HG02973 (cell line): ENCODE data around the gene SENP1.
"Not testable (repeated sequence)": the region's sequence is repeated elsewhere in the genome, so short reads cannot be mapped to it uniquely, and the experiment has no call there.

Experiments
- ATAC-seq: cut with Tn5 transposase; IDR thresholded peaks from one replicate; pipeline ENCODE4 v1.9.1; 2021; ENCODE audit warnings: moderate library complexity; ENCODE audit not compliant: unreplicated experiment

Gene SENP1

DNA sequence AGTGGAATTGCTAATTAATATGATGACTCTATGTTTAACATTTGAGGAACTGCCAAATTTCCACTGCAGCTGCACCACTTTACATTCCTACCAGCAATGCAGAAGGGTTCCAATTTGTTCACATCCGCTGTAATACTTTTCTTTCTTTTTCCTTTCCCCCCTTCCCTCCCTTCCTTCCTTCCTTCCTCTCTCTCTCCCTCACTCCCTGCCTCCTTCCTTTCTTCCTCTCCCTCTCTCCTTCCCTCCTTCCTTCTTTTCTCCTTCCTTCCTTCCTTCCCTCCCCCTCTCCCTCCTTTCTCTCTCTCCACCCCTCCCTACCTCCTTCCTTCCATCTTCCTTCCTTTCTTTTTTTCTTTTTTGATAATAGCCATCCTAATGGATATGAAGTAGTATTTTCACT is 10.1 kb upstream of the SENP1 start:
- ATAC-seq, result no peak

DNA sequence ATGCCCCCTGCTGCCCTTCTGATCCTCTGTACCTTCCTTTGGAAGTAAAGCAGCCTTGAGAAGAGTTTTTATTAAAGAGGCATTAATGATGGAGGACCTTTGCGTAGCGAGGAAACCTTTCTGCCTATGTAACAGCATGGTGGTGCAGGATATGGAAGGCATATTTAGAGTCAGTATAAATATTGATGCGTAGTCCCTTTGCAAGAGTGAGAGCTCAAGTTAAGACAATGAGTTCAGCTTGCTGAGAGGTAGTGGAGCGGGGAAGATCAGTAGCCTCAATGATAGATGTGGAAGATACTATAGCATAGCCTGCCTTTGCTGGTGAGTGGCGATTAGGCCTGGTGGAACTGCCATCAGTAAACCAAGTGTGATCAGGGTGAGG is 5.4 kb upstream of the SENP1 start:
- not testable (repeated sequence) for ATAC-seq

DNA sequence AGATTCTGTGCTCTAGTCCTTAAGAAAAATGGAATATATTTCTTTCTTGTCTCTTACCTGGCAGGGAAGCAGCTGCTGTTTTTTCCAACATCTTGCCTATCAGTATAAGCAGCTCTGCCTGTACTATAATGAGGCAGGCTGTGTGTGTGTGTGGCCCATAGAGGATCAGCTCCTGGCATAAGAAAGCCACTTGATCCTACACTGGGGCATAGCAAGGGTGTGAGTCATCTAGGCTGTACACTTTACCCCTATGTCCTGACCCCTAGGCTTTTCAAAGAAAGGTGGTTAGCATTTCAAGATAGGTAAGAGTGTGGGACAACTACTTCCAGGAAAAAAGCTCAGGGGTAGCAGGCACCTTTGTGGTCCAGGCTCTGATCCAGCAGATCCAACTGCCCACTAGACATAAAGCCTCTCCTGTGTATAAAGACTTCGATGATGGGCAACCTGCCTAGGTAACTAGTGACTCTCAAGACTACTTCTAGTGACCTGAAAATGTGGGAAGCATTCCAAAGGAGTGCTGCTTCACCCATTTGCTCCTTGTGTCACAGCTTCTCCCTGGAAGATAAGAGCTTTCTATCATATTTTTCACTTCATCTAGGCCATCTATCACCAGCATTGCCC is 4.9 kb upstream of the SENP1 start:
- no peak for ATAC-seq

DNA sequence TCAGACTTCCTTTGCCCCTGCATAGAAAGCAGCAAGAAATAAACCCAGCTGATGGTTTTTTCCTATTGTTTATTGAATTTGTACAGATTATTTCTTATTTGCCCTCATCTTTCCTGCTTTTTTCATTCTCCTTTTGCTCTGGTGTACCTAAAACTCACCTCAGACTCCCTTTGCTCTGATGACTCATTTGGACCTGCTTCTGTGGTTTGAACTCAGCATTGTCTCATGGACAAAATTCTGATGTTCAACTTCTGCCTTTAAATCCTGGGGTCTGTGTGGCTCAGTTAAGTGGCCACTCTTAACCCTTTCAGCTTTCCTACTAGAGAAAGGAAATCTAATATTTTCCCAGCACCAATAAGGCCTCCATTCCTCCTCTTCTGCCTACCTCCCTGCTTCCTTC is 3.5 kb upstream of the SENP1 start:
- ATAC-seq, result no peak

DNA sequence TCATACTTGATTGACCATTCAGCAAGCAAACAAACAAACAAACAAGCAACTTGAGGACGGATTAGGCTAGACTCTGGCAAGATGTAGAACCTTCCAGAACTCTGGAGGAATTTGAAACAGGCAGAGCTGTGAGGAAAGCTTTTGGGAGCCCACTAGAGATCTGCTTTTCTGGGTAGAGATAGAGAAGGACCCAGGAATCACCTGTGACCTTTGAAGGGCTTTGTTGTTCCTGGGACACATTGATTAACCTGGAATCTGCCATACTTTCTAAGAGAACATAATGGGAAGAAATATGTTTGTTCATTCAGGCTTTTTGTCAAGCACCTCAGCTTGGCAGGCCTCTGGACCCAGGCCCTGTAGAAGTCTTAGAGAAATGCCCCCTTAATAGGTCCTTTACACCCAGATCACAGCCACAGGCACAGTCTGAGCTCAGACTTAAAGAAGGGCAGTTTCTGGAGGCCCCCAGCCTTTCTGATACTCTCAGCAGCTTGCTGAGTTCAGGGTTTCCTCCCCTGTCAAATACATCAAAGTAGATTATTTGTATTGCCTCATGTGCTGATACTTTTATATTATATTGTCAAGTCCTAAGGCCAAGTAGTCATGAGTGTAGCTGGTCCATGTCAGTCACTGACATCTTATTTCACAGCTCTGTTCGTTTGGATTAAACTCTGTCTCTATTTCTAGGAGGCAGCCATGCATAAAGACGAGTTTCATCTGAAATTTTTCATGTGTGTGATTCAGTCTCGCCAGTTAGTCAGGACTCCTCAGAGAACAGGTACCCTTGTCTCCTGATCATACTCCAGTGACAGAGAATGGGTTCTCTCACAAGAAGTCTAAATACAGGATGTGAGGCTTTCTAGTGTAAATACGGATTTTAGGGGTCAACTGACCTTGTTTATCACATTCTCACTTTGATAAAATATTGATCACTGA is 1.1 kb upstream of the SENP1 start:
- peak; percentile 1 for ATAC-seq

DNA sequence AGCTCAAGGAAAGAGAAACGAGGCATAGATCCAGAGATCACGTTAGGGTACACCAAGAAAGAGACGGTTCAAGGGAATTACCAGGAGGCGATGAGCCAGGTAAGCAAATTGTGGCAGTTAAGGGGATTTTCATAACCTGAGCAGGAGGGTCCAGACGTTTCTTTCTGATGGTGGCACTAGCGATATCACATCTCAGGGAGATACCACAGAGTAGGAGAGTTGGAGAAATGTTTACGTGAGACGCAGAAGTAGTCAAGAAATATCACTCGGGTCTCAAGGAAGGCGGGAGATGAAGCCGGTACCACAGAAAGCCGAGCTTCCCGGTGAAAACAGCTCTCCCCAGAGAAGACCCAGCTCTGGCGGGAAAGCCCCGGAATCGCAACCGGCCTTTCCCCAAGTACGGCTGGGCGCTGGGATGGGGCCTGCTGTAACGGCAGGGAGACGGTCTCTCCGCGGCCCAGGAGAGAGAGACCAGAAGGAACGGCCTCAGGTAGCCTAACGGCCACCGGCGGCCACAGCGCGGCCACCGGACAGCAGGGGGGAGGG is 485 bp downstream of the SENP1 start:
- ATAC-seq, result peak; percentile 30

DNA sequence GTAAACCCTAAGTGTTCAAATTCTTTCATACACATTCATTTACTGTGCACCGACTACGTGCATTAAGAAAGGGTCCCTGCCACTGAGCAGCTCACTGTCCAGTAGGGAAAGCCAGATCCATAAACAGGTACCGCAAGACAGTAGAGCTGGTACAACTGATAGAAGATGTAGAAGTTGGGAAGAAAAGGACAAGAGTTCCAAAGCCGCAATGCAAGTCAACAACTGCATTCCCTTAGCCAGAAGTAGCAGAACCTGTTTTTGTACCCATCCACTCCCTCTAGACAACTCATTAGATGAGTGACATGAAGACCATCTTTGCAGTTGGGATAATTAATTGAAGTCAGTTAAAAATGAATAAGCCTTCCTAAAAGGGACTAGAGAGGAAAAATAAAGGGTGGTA is 1.3 kb downstream of the SENP1 start:
- ATAC-seq, result no peak

DNA sequence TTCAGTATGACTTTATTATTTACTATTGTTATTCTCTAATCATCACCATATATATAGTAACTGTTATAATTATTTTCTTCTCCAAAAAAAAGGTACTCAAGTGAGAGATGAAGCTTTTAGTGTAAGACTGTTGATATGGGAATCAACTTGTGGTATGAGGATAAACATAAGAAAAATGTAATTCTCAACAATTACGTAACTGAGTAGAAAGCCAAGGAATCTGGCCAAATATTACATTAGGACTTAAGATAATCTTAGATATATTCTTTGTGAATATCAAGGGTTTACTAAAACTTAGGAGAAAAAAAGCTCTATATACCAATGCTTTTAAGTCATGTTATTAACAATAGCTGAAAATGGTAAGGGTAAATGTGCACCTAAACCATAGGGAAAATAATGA is 13.3 kb downstream of the SENP1 start:
- ATAC-seq, result no peak

DNA sequence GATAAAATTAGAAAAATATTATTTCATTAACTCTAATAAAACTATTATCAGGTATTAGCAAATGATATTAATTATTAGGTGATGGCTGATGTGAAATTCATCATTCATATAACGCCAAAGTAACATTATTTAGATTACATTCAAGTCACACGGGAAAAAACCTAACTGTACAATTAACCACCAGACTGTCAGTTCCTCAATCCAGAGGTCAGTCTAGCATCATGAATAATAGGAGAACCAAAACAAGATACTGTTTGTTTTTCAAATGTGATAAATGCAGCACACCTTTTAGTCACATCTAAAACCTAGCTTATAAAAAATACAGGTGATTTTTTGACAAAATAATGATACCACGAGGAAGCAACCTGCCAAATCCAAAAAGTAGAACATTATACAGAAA is 19.6 kb downstream of the SENP1 start:
- ATAC-seq, result no peak

DNA sequence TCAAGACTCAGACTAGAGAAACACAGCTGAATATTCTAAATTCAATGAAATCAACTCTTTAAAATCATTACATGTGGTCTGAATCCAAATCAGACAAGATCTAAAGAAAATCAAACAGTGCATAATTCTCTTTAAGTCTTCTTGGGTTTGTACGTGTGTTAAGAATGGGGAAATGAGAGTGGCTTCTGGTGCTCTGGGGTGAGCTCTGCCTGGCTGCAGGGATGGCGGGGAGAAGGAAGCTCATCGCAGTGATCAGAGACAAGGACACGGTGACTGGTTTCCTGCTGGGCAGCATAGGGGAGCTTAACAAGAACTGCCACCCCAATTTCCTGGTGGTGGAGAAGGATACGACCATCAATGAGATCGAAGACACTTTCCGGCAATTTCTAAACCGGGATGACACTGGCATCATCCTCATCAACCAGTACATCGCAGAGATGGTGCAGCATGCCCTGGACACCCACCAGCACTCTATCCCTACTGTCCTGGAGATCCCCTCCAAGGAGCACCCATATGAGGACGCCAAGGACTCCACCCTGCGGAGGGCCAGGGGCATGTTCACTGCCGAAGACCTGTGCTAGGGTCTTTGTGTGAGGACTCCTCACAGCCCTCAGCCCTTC is 20.9 kb downstream of the SENP1 start:
- no peak for ATAC-seq

DNA sequence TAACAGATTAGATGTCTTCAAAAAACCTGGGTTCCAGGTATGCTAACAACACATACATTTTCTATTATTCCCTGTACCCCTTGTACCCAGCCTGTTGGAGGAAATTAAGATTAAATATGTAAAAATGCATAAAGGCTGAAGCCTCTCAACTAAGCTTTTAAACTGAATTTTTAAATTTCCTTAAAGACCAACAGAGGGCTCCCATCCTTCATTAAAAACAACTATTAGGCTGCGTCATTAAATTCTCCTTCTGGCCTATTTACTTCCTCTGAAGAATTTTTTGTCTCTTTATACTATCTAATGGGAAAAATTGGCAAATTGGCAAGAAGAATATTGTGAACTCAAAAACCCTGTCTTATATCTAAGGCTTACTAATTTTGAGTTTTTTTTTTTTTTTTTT is 21.8 kb downstream of the SENP1 start:
- ATAC-seq, result no peak

DNA sequence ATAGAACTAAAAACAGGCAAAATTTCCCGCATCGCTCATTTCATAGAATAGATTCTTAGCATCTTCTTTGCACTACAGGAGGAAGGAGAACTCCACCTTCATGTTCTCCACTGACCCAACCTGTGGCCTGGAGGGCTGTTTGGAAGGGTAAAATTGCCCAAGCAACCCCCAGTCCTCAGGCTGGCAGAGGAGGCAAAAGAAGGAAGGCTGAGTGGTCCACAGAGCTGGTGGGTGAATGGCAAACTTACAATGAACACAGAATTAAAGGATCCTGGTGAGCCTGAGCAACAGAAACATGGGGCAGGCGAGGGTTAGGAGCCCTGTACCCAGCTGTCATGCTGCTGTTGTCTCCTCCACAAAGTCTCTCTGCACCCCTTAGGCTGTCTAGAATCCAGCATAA is 25.1 kb downstream of the SENP1 start:
- ATAC-seq, result no peak

DNA sequence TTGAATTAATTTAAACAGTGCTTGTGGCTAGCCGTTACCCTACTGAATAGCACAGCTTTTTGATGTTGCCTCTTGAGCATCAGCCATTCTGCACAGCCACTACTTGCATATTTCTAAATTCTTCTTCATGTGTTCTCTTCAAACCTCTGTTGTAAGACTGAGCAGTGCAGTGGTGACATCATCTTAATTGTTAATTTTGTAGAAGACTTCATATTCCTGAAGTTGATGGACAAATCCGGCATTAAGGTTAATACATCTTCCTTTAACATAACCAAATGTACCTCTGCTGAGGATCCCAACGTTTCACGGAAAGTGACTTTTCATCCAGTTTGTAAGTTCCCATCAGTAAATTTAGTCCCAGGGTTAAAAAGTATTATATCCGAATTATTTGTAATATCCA is 25.6 kb downstream of the SENP1 start:
- ATAC-seq, result no peak

DNA sequence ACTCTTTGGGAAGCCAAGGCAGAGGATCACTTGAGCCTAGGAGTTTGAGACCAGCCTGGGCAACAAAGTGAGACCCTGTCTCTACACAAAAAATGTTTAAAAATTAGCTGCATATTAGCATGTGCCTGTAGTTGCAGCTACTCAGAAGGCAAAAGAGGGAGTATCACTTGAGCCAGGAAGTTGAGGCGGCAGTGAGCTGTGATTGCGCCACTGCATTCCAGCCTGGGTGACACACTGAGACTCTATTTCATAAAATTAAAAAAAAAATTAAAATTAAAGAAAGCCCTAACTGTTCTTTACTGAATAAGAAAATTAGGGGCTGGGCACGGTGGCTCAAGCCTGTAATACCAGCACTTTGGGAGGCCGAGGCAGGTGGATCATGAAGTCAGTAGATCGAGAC is 27.0 kb downstream of the SENP1 start:
- no peak for ATAC-seq

DNA sequence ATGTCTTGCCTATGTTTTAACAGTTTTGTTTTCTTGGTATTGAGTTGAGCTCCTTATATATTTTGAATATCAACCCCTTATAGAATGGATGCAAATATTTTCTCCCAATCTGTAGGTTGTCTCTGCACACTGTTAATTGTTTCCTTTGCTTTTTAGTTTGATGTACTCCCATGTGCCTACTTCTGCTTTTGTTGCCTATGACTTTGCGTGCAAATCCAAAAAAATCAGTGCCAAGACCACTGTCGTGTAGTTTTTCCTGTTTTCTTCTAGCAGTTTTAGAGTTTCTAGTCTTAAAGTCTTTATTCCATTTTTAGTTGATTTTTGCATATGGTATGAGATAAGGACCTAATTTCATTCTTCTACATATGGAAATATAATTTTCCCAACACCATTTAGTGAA is 28.8 kb downstream of the SENP1 start:
- ATAC-seq, result no peak

DNA sequence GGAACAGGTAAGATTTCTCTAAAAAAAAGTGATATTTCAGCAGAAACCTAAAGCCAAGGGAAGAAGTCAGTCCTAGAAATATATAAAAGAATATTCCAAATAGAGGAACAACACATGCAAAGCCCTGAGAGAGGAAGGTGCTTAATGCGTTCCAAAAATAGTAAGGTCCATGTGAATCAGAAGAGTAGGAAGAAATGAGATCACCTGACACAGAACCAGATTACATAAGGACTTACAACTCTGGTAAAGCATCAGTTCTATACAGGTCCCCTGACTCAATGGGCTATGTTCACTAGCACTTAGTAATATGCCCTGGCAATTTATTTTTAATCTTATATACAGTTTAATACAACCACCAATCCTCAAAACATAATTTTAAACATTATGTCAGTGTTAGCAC is 30.0 kb downstream of the SENP1 start:
- ATAC-seq, result no peak

DNA sequence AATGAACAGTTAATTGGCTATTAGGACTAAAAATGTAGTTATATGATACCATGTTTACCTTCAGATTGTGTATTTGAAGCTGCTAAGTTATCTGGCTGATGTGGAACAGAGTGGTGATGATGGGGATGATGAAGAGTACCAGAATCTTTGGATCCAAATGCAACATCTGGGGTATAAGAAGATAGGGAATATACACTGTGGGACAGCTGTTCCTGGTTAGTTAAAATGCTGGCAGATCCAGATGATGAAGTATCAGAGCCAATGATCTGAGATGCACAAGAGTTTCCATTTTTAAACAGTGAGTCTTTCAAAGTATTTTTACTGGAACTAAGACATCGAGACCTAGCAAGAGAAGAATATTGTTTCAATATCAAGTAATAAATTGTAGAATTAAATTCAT is 31.6 kb downstream of the SENP1 start:
- no peak for ATAC-seq

DNA sequence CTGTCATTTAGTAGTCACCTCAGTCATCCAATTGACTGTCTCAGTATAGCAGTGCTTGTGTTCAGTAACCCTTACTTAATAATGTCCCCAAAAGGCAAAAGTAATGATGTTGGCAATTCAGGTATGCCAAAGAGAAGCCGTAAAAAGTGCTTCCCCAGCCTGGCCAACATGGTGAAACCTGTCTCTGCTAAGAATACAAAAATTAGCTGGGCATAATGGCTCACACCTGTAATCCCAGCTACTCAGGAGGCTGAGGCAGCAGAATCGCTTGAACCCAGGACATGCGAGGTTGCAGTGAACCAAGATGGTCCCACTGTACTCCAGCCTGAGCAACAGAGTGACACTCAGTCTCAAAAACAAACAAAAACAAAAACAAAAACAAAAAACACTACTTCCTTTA is 33.6 kb downstream of the SENP1 start:
- ATAC-seq, result no peak

DNA sequence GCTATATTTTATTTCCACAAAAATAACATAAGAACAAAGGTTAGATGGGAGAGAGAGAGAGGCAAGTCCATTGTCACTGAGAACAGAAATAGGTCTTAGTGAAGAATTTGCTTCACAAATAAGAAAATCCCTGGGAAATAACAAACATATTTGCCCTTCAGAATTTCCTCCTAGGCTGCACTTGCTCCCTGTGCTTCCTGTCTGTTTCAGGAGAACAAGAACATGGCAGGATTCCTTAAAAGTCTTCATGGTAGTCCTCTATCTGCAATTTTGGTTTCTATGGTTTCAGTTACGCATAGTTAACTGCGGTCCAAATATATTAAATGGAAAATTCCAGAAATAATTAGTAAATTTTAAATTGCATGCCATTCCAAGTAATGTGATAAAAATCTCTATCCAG is 34.1 kb downstream of the SENP1 start:
- no peak for ATAC-seq

DNA sequence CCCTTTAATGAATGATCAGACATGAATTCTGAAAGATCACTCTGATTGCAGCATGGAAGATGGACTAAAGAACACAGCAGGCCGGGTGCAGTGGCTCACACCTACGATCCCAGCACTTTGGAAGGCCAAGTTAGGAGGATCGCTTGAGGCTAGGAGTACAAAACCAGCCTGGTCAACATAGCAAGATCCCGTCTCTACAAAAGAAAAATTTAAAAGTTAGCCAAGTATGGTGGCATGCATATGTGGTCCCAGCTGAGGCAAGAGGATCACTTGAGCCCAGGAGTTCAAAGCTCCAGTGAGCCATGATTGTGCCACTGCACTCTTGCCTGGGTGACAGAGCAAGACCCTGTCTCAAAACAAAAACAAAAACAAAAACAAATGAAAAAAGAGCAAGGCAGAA is 35.1 kb downstream of the SENP1 start:
- ATAC-seq, result no peak

DNA sequence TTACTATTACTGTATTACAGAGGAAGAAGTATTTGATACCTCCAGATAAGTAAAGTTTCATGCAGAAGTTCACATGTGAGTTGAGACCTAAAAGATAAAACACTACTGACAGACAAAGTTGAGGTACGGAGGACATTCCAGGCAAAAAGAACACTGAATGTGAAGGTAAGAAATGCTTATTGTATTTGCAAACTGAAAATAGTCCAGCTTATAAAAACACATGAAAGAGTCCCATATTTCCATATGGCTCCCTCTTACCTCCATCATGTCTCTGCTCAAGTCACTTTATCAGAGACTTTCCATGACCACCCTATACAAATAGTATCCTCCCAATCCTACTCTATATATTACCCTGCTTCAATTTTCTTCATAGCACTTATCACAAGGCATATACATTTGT is 35.8 kb downstream of the SENP1 start:
- ATAC-seq, result no peak

DNA sequence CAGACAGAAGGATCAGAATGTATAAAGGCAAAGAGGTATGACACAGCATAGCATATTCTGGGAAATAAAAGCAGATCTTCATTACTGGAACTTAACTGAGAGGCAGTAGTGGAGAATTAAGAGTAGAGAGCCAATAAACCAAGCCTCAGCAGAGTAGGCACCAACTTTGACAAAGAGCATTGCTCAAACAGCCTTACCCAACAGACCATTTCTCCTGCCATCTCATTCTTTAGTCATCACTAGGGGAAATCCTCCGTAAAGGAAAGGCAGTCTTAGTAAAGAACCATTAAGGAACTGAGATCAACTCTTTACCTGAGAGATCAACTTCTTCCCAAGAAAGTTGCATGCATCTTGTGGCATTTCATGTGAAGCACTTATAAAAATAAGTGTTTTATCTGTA is 36.6 kb downstream of the SENP1 start:
- ATAC-seq, result no peak
